H9 (cell line): ENCODE results near the gene MOB1B. TPM values are rescaled to one million over a fixed set of nuclear protein-coding genes. Genes with fewer than 3 reads are reported as not detected.

ENCODE experiments used
- DNase-seq: peaks from one replicate; pipeline ENCODE4 v3.0.0-alpha.2; 2017
- H2AFZ ChIP-seq: one replicate; pipeline ENCODE4 v1.6.1; 2013; ENCODE audit warnings: mild to moderate bottlenecking, low read length, control low read depth, moderate library complexity
- H2AK5ac ChIP-seq: 2 replicates; pipeline ENCODE4 v1.6.1; 2013; ENCODE audit warnings: low read length, control low read depth, mixed read lengths; ENCODE audit not compliant: insufficient read length
- H2BK120ac ChIP-seq: one replicate; pipeline ENCODE4 v1.6.1; 2013; ENCODE audit warnings: low read depth, mild to moderate bottlenecking, low read length, control low read depth, inconsistent platforms; ENCODE audit not compliant: poor library complexity, severe bottlenecking
- H2BK12ac ChIP-seq: 2 replicates; pipeline ENCODE4 v1.6.1; 2013; ENCODE audit warnings: low read length, control low read depth, mixed read lengths, low read depth; ENCODE audit not compliant: insufficient read length
- H2BK15ac ChIP-seq: 2 replicates; pipeline ENCODE4 v1.6.1; 2013; ENCODE audit warnings: low read depth, low read length, control low read depth
- H2BK20ac ChIP-seq: one replicate; pipeline ENCODE4 v1.6.1; 2013; ENCODE audit warnings: low read depth, mild to moderate bottlenecking, low read length, control low read depth, inconsistent platforms; ENCODE audit not compliant: poor library complexity, severe bottlenecking
- H2BK5ac ChIP-seq: 2 replicates; pipeline ENCODE4 v1.6.1; 2013; ENCODE audit warnings: low read length, control low read depth, mixed read lengths; ENCODE audit not compliant: insufficient read length
- H3K14ac ChIP-seq: 2 replicates; pipeline ENCODE4 v1.6.1; 2013; ENCODE audit warnings: low read length, control low read depth; ENCODE audit not compliant: insufficient read depth
- H3K18ac ChIP-seq: 2 replicates; pipeline ENCODE4 v1.6.1; 2013; ENCODE audit warnings: low read depth, mild to moderate bottlenecking, mixed read lengths, low read length, control low read depth; ENCODE audit not compliant: insufficient read length
- H3K23ac ChIP-seq: 2 replicates; pipeline ENCODE4 v1.6.1; 2013; ENCODE audit warnings: low read length, control low read depth, mixed read lengths, low read depth; ENCODE audit not compliant: insufficient read length
- H3K23me2 ChIP-seq: 2 replicates; pipeline ENCODE4 v1.6.1; 2013; ENCODE audit warnings: low read depth, mild to moderate bottlenecking, mixed read lengths, low read length, control low read depth; ENCODE audit not compliant: insufficient read length, poor library complexity, severe bottlenecking
- H3K27ac ChIP-seq: 2 replicates; pipeline ENCODE4 v1.5.1; 2013; ENCODE audit warnings: low read length, control low read depth, mixed read lengths, low read depth; ENCODE audit not compliant: insufficient read length
- H3K27me3 ChIP-seq: 2 replicates; pipeline ENCODE4 v1.6.1; 2013; ENCODE audit warnings: low read length, control low read depth, inconsistent platforms; ENCODE audit not compliant: insufficient read depth
- H3K4ac ChIP-seq: 2 replicates; pipeline ENCODE4 v1.6.1; 2013; ENCODE audit warnings: low read depth, mild to moderate bottlenecking, control low read depth, inconsistent platforms, low read length, moderate library complexity
- H3K4me1 ChIP-seq: 2 replicates; pipeline ENCODE4 v1.6.1; 2013; ENCODE audit warnings: low read length, control low read depth, inconsistent platforms; ENCODE audit not compliant: insufficient read depth
- H3K4me2 ChIP-seq: 2 replicates; pipeline ENCODE4 v1.6.1; 2013; ENCODE audit warnings: low read length, control low read depth, mixed read lengths; ENCODE audit not compliant: insufficient read length, insufficient read depth
- H3K56ac ChIP-seq: 2 replicates; pipeline ENCODE4 v1.6.1; 2013; ENCODE audit warnings: low read depth, mild to moderate bottlenecking, mixed read lengths, low read length, control low read depth; ENCODE audit not compliant: insufficient read length
- H3K79me1 ChIP-seq: 2 replicates; pipeline ENCODE4 v1.6.1; 2013; ENCODE audit warnings: low read depth, mild to moderate bottlenecking, moderate library complexity, low read length, control low read depth, inconsistent platforms; ENCODE audit not compliant: insufficient read depth, poor library complexity, severe bottlenecking
- H3K79me2 ChIP-seq: 2 replicates; pipeline ENCODE4 v1.6.1; 2013; ENCODE audit warnings: low read length, control low read depth, inconsistent platforms; ENCODE audit not compliant: insufficient read depth
- H3K9ac ChIP-seq: 2 replicates; pipeline ENCODE4 v1.6.1; 2013; ENCODE audit warnings: low read length, control low read depth, mixed read lengths; ENCODE audit not compliant: insufficient read length; ENCODE audit errors: extremely low read depth
- H3K9me3 ChIP-seq: one replicate; pipeline ENCODE4 v1.6.1; 2013; ENCODE audit warnings: low read depth, low read length, inconsistent platforms; ENCODE audit not compliant: control insufficient read depth
- H3T11ph ChIP-seq: one replicate; pipeline ENCODE4 v1.6.1; 2013; ENCODE audit warnings: mild to moderate bottlenecking, low read length, control low read depth, inconsistent platforms
- H4K20me1 ChIP-seq: one replicate; pipeline ENCODE4 v1.6.1; 2013; ENCODE audit not compliant: control insufficient read depth, insufficient read length, insufficient read depth
- H4K5ac ChIP-seq: 2 replicates; pipeline ENCODE4 v1.6.1; 2013; ENCODE audit warnings: low read depth, mild to moderate bottlenecking, mixed read lengths, low read length, control low read depth; ENCODE audit not compliant: insufficient read length
- H4K8ac ChIP-seq: replicated peaks from 2 replicates; pipeline ENCODE4 v1.6.1; 2013; ENCODE audit warnings: low read length, control low read depth, mixed read lengths, low read depth; ENCODE audit not compliant: insufficient read length
- H4K91ac ChIP-seq: 2 replicates; pipeline ENCODE4 v1.6.1; 2013; ENCODE audit warnings: low read depth, mild to moderate bottlenecking, moderate library complexity, mixed read lengths, low read length, control low read depth; ENCODE audit not compliant: insufficient read length
- H3K27ac Mint-ChIP-seq, 3 experiments: 2 replicates in 2 of 3; 3 replicates in 1 of 3; pipeline ENCODE4 v1.8.0; 2020 to 2021; ENCODE audit warnings: mixed read lengths in 3 of 3, mild to moderate bottlenecking in 1 of 3, moderate library complexity in 1 of 3
- H3K27me3 Mint-ChIP-seq: 2 replicates; pipeline ENCODE4 v1.8.0; 2021; ENCODE audit warnings: low read depth, mild to moderate bottlenecking, moderate library complexity, mixed read lengths
- H3K36me3 Mint-ChIP-seq, 3 experiments: 2 replicates in 2 of 3; 3 replicates in 1 of 3; pipeline ENCODE4 v1.8.0; 2020 to 2021; ENCODE audit warnings: low read depth in 3 of 3, mixed read lengths in 3 of 3; ENCODE audit not compliant: insufficient read depth in 1 of 3
- H3K4me1 Mint-ChIP-seq, 2 experiments: 2 replicates each; pipeline ENCODE4 v1.8.0; 2020; ENCODE audit warnings: mixed read lengths in 2 of 2
- H3K4me3 Mint-ChIP-seq, 2 experiments: 2 replicates in 1 of 2; 3 replicates in 1 of 2; pipeline ENCODE4 v1.8.0; 2020 to 2021; ENCODE audit warnings: mild to moderate bottlenecking in 2 of 2, mixed read lengths in 2 of 2, moderate library complexity in 1 of 2
- H3K9me3 Mint-ChIP-seq, 2 experiments: 2 replicates in 1 of 2; 3 replicates in 1 of 2; pipeline ENCODE4 v1.8.0; 2020; ENCODE audit warnings: mild to moderate bottlenecking in 2 of 2, mixed read lengths in 2 of 2, moderate library complexity in 1 of 2
- WGBS: extraction: QIAGEN DNeasy Blood & Tissue Kit; methylation state at CpG from one replicate; pipeline ENCODE4 v1.1.7; 2013; ENCODE audit warnings: missing lambda C conversion rate, low lambda C conversion rate, mixed read lengths; ENCODE audit not compliant: insufficient read length; ENCODE audit errors: extremely low coverage; 5-methylcytosine and 5-hydroxymethylcytosine counted together
- total RNA-seq: library from RNA; stranded (reverse); gene quantifications from 2 replicates; pipeline ENCODE4 v1.2.1, GENCODE V29; 2021
- TF ChIP-seq, protein P1 (sequence below): fragments of 200-600 bp; sonication (generic); conservative IDR thresholded peaks from 3 replicates; pipeline ENCODE4 v1.8.0; 2021; ENCODE audit warnings: antibody characterized with exemption, mild to moderate bottlenecking

Gene MOB1B
- total RNA-seq, 1 experiment from 2014 or later = 30.3 TPM

DNA sequence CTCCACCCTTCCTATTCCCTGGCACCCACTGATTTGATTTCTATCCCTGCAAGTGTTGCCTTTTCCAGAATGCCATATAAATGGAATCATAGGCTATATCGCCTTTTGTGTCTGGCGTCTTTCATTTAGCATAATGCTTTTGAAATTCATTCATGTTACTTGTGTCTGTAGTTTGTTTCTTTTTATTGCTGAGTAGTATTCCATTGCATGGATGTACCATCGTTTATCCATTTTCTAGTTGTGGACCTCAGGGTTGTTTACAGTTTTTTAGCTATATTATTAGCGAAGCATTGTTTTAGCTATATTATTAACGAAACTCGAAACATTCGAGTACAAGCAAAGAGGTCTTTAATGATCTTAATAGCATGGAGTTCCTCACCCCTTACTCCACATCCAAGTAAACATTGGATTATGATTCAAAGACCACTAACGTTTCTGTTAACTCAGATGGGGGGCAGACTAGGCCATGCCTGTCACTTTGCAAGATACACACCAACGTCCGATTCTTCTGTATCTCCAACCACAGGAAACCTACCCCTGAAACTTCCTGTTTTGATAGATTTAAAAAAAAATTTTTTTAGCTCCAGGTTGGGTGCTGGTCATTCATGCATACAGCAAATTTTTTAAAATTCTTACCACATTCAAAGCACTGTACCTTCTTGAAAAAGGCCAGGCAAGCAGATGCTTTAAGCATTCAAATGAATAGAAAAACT, 92.4 kb downstream of the MOB1B start:
- TF ChIP-seq, protein P1, sequence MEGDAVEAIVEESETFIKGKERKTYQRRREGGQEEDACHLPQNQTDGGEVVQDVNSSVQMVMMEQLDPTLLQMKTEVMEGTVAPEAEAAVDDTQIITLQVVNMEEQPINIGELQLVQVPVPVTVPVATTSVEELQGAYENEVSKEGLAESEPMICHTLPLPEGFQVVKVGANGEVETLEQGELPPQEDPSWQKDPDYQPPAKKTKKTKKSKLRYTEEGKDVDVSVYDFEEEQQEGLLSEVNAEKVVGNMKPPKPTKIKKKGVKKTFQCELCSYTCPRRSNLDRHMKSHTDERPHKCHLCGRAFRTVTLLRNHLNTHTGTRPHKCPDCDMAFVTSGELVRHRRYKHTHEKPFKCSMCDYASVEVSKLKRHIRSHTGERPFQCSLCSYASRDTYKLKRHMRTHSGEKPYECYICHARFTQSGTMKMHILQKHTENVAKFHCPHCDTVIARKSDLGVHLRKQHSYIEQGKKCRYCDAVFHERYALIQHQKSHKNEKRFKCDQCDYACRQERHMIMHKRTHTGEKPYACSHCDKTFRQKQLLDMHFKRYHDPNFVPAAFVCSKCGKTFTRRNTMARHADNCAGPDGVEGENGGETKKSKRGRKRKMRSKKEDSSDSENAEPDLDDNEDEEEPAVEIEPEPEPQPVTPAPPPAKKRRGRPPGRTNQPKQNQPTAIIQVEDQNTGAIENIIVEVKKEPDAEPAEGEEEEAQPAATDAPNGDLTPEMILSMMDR = no peak
- Histone ChIP-seq H3K4ac (no peak overlapping the region), H4K20me1 (no peaks in the 10 kb centered on the region), H3K27me3 (no peaks in the 10 kb centered on the region), H3K18ac (no peak overlapping the region), H3K23me2 (peaks cover 5% of the 10 kb centered on the region), H2BK15ac (no peak overlapping the region), H4K91ac (no peak overlapping the region), H3K56ac (no peak overlapping the region), H3T11ph (no peak overlapping the region), H3K4me1 (peaks cover 10% of the 10 kb centered on the region; the same call in 1 of the 2 replicates), H3K79me1 (no peaks in the 10 kb centered on the region), H2BK12ac (no peak overlapping the region), H2AK5ac (no peak overlapping the region), H3K4me2 (peak overlapping the region; percentile 58), H3K14ac (no peak overlapping the region; the same call in 1 of the 2 replicates), H2AFZ (no peak overlapping the region), H3K9me3 (no peaks in the 10 kb centered on the region), H2BK5ac (no peak overlapping the region), H3K23ac (no peak overlapping the region), H2BK120ac (no peak overlapping the region), H4K5ac (no peak overlapping the region), H3K27ac (no peak overlapping the region), H3K9ac (peak overlapping the region; percentile 80), H3K79me2 (peaks cover 11% of the 10 kb centered on the region), H2BK20ac (no peak overlapping the region), H4K8ac (no peak overlapping the region)
- peak overlapping the region; percentile 90 to 92 for H3K4me3 Mint-ChIP-seq
- peaks cover 37 to 42% of the 10 kb centered on the region in 2 experiments for H3K4me1 Mint-ChIP-seq
- peaks cover 19 to 43% (median 25%) of the 10 kb centered on the region in 3 experiments for H3K36me3 Mint-ChIP-seq
- no peak for DNase-seq
- WGBS = no CpG with 5 or more reads among the region's 10 CpGs
- H3K27ac Mint-ChIP-seq = peak overlapping the region; percentile 70 to 97 (median 93); a peak in 6 of 7 replicates
- H3K27me3 Mint-ChIP-seq = no peaks in the 10 kb centered on the region
- peaks cover 13 to 15% of the 10 kb centered on the region in 2 experiments for H3K9me3 Mint-ChIP-seq
